Measurements from ENCODE around the gene GAB2.

Gene GAB2

DNA sequence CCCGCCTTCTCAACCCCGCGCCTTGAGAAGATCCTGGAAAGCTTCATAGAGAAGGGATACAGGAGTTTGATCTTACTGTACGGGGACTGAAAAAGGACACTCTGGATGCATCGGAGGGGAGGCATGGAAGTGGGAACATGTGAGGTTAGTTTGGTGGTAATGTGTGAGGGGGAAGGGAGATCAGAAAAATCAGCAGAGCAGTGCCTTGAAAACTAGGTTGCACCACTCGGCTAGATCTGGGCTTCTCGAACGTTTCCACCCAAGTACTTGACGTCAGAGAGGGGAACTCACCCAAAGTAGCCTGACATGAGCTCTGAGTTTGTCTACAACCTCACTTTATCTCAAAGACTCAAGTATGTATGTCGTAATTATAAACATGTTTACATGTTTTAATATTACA is 214.4 kb downstream of the GAB2 start:
- TF ChIP-seq SIN3A (IDR thresholded peaks at IDR 0.05; ENCODE audit: borderline replicate concordance, insufficient read depth, low read length) (no peak), FOXP2 (optimal IDR thresholded peaks at IDR 0.05; ENCODE audit: borderline replicate concordance, extremely low read depth, extremely low read length, insufficient read depth) (no peak), POLR2AphosphoS5 (IDR thresholded peaks at IDR 0.05; ENCODE audit: low read depth, low read length) (no peak), REST (IDR thresholded peaks at IDR 0.05; ENCODE audit: insufficient read depth in 1 of 2, low read depth in 2 of 2, low read length in 2 of 2) (no peak)

GRCh38 chr11:78202733-78203167 is 214.9 kb downstream of the GAB2 start:
- TF ChIP-seq SIN3A (IDR thresholded peaks at IDR 0.05; ENCODE audit: borderline replicate concordance, insufficient read depth, low read length) (no peak), FOXP2 (optimal IDR thresholded peaks at IDR 0.05; ENCODE audit: borderline replicate concordance, extremely low read depth, extremely low read length, insufficient read depth) (no peak), REST (IDR thresholded peaks at IDR 0.05; ENCODE audit: insufficient read depth in 1 of 2, low read depth in 2 of 2, low read length in 2 of 2) (no peak), POLR2AphosphoS5 (IDR thresholded peaks at IDR 0.05; ENCODE audit: low read depth, low read length) (no peak), TAF1 (IDR thresholded peaks at IDR 0.05; ENCODE audit: borderline replicate concordance, insufficient read depth, low read length) (no peak)

- TF ChIP-seq REST (IDR thresholded peaks at IDR 0.05; ENCODE audit: insufficient read depth in 1 of 2, low read depth in 2 of 2, low read length in 2 of 2) (no peak), SIN3A (IDR thresholded peaks at IDR 0.05; ENCODE audit: borderline replicate concordance, insufficient read depth, low read length) (no peak), TAF1 (IDR thresholded peaks at IDR 0.05; ENCODE audit: borderline replicate concordance, insufficient read depth, low read length) (no peak), FOXP2 (optimal IDR thresholded peaks at IDR 0.05; ENCODE audit: borderline replicate concordance, extremely low read depth, extremely low read length, insufficient read depth) (no peak), POLR2AphosphoS5 (IDR thresholded peaks at IDR 0.05; ENCODE audit: low read depth, low read length) (no peak)
Measured at GRCh38 chr11:78201096-78201818, 216.4 kb downstream of the GAB2 start.

DNA sequence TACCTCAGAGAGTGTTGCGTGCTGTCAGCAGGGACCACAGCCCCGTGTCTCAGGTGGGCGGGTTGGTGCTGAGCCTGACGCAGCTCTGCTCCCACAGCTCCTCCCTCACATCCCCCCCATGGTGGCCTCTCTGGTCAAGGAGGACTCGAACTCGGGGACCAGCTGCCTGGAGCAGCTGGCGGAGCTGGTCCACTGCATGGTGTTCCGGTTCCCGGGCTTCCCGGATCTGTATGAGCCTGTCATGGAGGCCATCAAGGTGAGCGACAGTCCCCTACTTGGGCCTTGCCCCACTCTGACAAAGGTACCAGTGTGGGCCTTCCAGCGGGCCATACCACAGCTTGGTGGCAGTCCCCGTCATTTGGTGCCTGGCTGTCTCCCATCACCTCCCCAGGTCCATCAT is 217.1 kb downstream of the GAB2 start:
- no peak for TF ChIP-seq SIN3A (IDR thresholded peaks at IDR 0.05; ENCODE audit: borderline replicate concordance, insufficient read depth, low read length)
- no peak for TF ChIP-seq POLR2AphosphoS5 (IDR thresholded peaks at IDR 0.05; ENCODE audit: low read depth, low read length)
- no peak for TF ChIP-seq TAF1 (IDR thresholded peaks at IDR 0.05; ENCODE audit: borderline replicate concordance, insufficient read depth, low read length)
- TF ChIP-seq REST (IDR thresholded peaks at IDR 0.05; ENCODE audit: insufficient read depth in 1 of 2, low read depth in 2 of 2, low read length in 2 of 2), result no peak
- TF ChIP-seq FOXP2 (optimal IDR thresholded peaks at IDR 0.05; ENCODE audit: borderline replicate concordance, extremely low read depth, extremely low read length, insufficient read depth), result no peak
